ENCODE results near the gene ACTR2. TPM values are rescaled to one million over a fixed set of nuclear protein-coding genes. Genes with fewer than 3 reads are reported as not detected.
A peak's percentile ranks its signal among the peaks of the same experiment; 100 is the strongest.
"Not testable (repeated sequence)": the region's sequence is repeated elsewhere in the genome, so short reads cannot be mapped to it uniquely, and the experiment has no call there.

Gene ACTR2
- total RNA-seq, 1 donor from 2014 or later: 493 TPM

- H3K27ac Mint-ChIP-seq (ENCODE audit: unreplicated experiment): peak overlapping the region; percentile 93
- Histone ChIP-seq H3K4me2 (ENCODE audit: low read length) (peak overlapping the region; percentile 69), H3K27me3 (ENCODE audit: insufficient read depth, low read length) (no peaks in the 10 kb centered on the region), H3K4me3 (ENCODE audit: insufficient read depth, low read depth, low read length) (peak overlapping the region; percentile 32), H3K9me3 (ENCODE audit: insufficient read depth, low read depth, low read length) (no peaks in the 10 kb centered on the region), H3K4me1 (ENCODE audit: insufficient read depth, low read length) (peaks cover 18% of the 10 kb centered on the region), H3K9ac (ENCODE audit: low read length) (peak overlapping the region; percentile 51), H2AFZ (ENCODE audit: low read depth, low read length) (no peak overlapping the region), H3K36me3 (ENCODE audit: insufficient read depth, low read length) (peaks cover 6% of the 10 kb centered on the region), H3K27ac (ENCODE audit: low read depth, low read length) (peak overlapping the region; percentile 84), H4K20me1 (ENCODE audit: insufficient read depth, low read length) (peaks cover 47% of the 10 kb centered on the region), H3K79me2 (ENCODE audit: insufficient read depth, low read length) (peaks cover 99% of the 10 kb centered on the region)
- no peaks in the 10 kb centered on the region for H3K27me3 Mint-ChIP-seq (ENCODE audit: low read depth, unreplicated experiment)
- peaks cover 29% of the 10 kb centered on the region for H3K4me1 Mint-ChIP-seq (ENCODE audit: low read depth, unreplicated experiment)
- H3K9me3 Mint-ChIP-seq (ENCODE audit: unreplicated experiment): no peaks in the 10 kb centered on the region
- H3K4me3 Mint-ChIP-seq (ENCODE audit: unreplicated experiment): peak overlapping the region; percentile 62
- no peak for TF ChIP-seq EZH2 (IDR thresholded peaks at IDR 0.05; ENCODE audit: insufficient read depth, low read length)
- no peak for TF ChIP-seq CTCF (IDR thresholded peaks at IDR 0.05; ENCODE audit: insufficient read depth, low read depth, low read length)
- peak; percentile 55 for FAIRE-seq
- peak; percentile 75 for DNase-seq (ENCODE audit: low read depth)
- H3K36me3 Mint-ChIP-seq (ENCODE audit: low read depth, unreplicated experiment): peaks cover 9% of the 10 kb centered on the region
These were observed 5.0 kb downstream of the ACTR2 start for GRCh38 chr2:65232636-65233035.

DNA sequence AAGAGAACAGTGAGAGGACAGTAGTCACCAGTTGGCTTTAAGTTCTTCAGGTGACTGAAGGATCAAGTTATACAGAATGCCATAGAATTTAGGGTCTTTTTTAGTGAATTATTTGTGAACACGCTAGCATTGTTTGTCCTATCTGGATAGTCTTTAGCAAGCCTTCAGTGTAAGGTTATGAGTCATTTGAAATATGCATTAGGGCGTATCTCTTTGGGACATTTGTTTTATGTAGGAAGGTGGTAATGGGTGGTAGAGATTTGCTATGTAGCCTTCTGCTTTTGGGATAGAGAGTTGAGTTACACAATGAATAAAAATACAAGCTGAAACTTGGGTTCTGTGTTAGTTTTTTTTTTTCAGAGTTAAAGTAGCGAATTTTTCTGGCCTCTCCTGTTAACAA lies 13.0 kb downstream of the ACTR2 start:
- TF ChIP-seq CTCF (IDR thresholded peaks at IDR 0.05; ENCODE audit: insufficient read depth, low read depth, low read length) (no peak), EZH2 (IDR thresholded peaks at IDR 0.05; ENCODE audit: insufficient read depth, low read length) (no peak)
- H3K79me2 ChIP-seq (ENCODE audit: insufficient read depth, low read length): peaks cover 100% of the 10 kb centered on the region

DNA sequence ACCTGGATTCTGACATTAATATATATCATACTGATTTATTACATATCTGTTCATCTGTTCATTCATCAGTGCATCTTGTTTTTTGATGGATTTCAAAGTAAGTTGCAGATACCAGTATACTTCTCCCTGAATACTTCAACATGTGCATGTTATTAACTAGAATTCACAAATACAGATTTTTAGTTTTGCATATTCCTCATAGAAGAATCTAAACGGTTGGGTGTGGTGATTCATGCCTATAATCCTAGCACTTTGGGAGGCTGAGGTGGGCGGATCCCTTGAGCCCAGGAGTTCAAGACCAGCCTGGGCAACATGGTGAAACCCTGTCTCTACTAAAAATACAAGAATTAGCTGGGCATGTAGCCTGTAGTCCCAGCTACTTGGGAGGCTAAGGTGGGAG lies 16.8 kb downstream of the ACTR2 start:
- peaks cover 10% of the 10 kb centered on the region for H3K4me1 Mint-ChIP-seq (ENCODE audit: low read depth, unreplicated experiment)
- H3K9ac ChIP-seq (ENCODE audit: low read length); H3K27me3 Mint-ChIP-seq (ENCODE audit: low read depth, unreplicated experiment); H3K27ac ChIP-seq (ENCODE audit: low read depth, low read length); H3K27me3 ChIP-seq (ENCODE audit: insufficient read depth, low read length); H3K4me2 ChIP-seq (ENCODE audit: low read length); H3K4me3 ChIP-seq (ENCODE audit: insufficient read depth, low read depth, low read length); DNase-seq (ENCODE audit: low read depth); H3K9me3 ChIP-seq (ENCODE audit: insufficient read depth, low read depth, low read length); H2AFZ ChIP-seq (ENCODE audit: low read depth, low read length); FAIRE-seq; H3K4me3 Mint-ChIP-seq (ENCODE audit: unreplicated experiment); H3K9me3 Mint-ChIP-seq (ENCODE audit: unreplicated experiment); H3K4me1 ChIP-seq (ENCODE audit: insufficient read depth, low read length): not testable (repeated sequence)
- H3K27ac Mint-ChIP-seq (ENCODE audit: unreplicated experiment): peak overlapping the region; percentile 58
- Histone ChIP-seq H3K36me3 (ENCODE audit: insufficient read depth, low read length) (peaks cover 40% of the 10 kb centered on the region), H4K20me1 (ENCODE audit: insufficient read depth, low read length) (peaks cover 78% of the 10 kb centered on the region), H3K79me2 (ENCODE audit: insufficient read depth, low read length) (peaks cover 97% of the 10 kb centered on the region)
- H3K36me3 Mint-ChIP-seq (ENCODE audit: low read depth, unreplicated experiment): peaks cover 15% of the 10 kb centered on the region

More for the DNA sequence above, 13.0 kb downstream of the ACTR2 start:
- H3K36me3 Mint-ChIP-seq (ENCODE audit: low read depth, unreplicated experiment): peaks cover 8% of the 10 kb centered on the region
- no peak overlapping the region for H3K27ac Mint-ChIP-seq (ENCODE audit: unreplicated experiment)
- no peak overlapping the region for H3K4me3 ChIP-seq (ENCODE audit: insufficient read depth, low read depth, low read length)
- H3K9ac ChIP-seq (ENCODE audit: low read length): no peak overlapping the region
- no peak overlapping the region for H3K4me2 ChIP-seq (ENCODE audit: low read length)
- H2AFZ ChIP-seq (ENCODE audit: low read depth, low read length): no peak overlapping the region
- peaks cover 86% of the 10 kb centered on the region for H4K20me1 ChIP-seq (ENCODE audit: insufficient read depth, low read length)
- H3K36me3 ChIP-seq (ENCODE audit: insufficient read depth, low read length): peaks cover 25% of the 10 kb centered on the region
- no peaks in the 10 kb centered on the region for H3K27me3 Mint-ChIP-seq (ENCODE audit: low read depth, unreplicated experiment)
- no peaks in the 10 kb centered on the region for H3K9me3 ChIP-seq (ENCODE audit: insufficient read depth, low read depth, low read length)
- DNase-seq (ENCODE audit: low read depth) (no peak), FAIRE-seq (no peak)
- H3K4me1 Mint-ChIP-seq (ENCODE audit: low read depth, unreplicated experiment): peaks cover 10% of the 10 kb centered on the region
- no peaks in the 10 kb centered on the region for H3K9me3 Mint-ChIP-seq (ENCODE audit: unreplicated experiment)
- H3K27ac ChIP-seq (ENCODE audit: low read depth, low read length): no peak overlapping the region
- no peak overlapping the region for H3K4me3 Mint-ChIP-seq (ENCODE audit: unreplicated experiment)
- H3K4me1 ChIP-seq (ENCODE audit: insufficient read depth, low read length): no peaks in the 10 kb centered on the region
- no peaks in the 10 kb centered on the region for H3K27me3 ChIP-seq (ENCODE audit: insufficient read depth, low read length)
